Measurements from ENCODE around the gene SNTG2. TPM values are rescaled to one million over a fixed set of nuclear protein-coding genes. Genes with fewer than 3 reads are reported as not detected.

The SNTG2 gene
- total RNA-seq, 1 donor from 2014 or later, result 23.2 TPM

- no peak for TF ChIP-seq CTCF (IDR thresholded peaks at IDR 0.05; ENCODE audit: unreplicated experiment)
- Mint-ChIP-seq H3K27ac (ENCODE audit: unreplicated experiment) (no peak overlapping the region), H3K27me3 (ENCODE audit: unreplicated experiment) (no peaks in the 10 kb centered on the region), H3K4me3 (ENCODE audit: unreplicated experiment) (no peak overlapping the region), H3K36me3 (ENCODE audit: low read depth, unreplicated experiment) (no peaks in the 10 kb centered on the region), H3K9me3 (ENCODE audit: unreplicated experiment) (no peaks in the 10 kb centered on the region), H3K4me1 (ENCODE audit: unreplicated experiment) (peaks cover 3% of the 10 kb centered on the region)
- DNase-seq (ENCODE audit: low spot score), result no peak
Observed at GRCh38 chr2:1360144-1360543, 409.5 kb downstream of the SNTG2 start.

- no peak overlapping the region for H3K4me3 Mint-ChIP-seq (ENCODE audit: unreplicated experiment)
- H3K9me3 Mint-ChIP-seq (ENCODE audit: unreplicated experiment), result no peaks in the 10 kb centered on the region
- DNase-seq (ENCODE audit: low spot score), result no peak
- no peak for TF ChIP-seq CTCF (IDR thresholded peaks at IDR 0.05; ENCODE audit: unreplicated experiment)
- H3K27me3 Mint-ChIP-seq (ENCODE audit: unreplicated experiment), result no peaks in the 10 kb centered on the region
- peaks cover 3% of the 10 kb centered on the region for H3K4me1 Mint-ChIP-seq (ENCODE audit: unreplicated experiment)
- no peak overlapping the region for H3K27ac Mint-ChIP-seq (ENCODE audit: unreplicated experiment)
- no peaks in the 10 kb centered on the region for H3K36me3 Mint-ChIP-seq (ENCODE audit: low read depth, unreplicated experiment)
Observed at GRCh38 chr2:1360557-1361250, 410.1 kb downstream of the SNTG2 start.

- H3K9me3 Mint-ChIP-seq (ENCODE audit: unreplicated experiment), result no peaks in the 10 kb centered on the region
- H3K4me1 Mint-ChIP-seq (ENCODE audit: unreplicated experiment), result peaks cover 7% of the 10 kb centered on the region
- no peaks in the 10 kb centered on the region for H3K36me3 Mint-ChIP-seq (ENCODE audit: low read depth, unreplicated experiment)
- no peaks in the 10 kb centered on the region for H3K27me3 Mint-ChIP-seq (ENCODE audit: unreplicated experiment)
- no peak for TF ChIP-seq CTCF (IDR thresholded peaks at IDR 0.05; ENCODE audit: unreplicated experiment)
- peak overlapping the region; percentile 54 for H3K4me3 Mint-ChIP-seq (ENCODE audit: unreplicated experiment)
- H3K27ac Mint-ChIP-seq (ENCODE audit: unreplicated experiment), result no peak overlapping the region
- no peak for DNase-seq (ENCODE audit: low spot score)
Observed at GRCh38 chr2:1363367-1363766, 412.7 kb downstream of the SNTG2 start.

GRCh38 chr2:1366546-1367134 is 416.0 kb downstream of the SNTG2 start:
- Mint-ChIP-seq H3K27me3 (ENCODE audit: unreplicated experiment) (peaks cover 2% of the 10 kb centered on the region), H3K4me1 (ENCODE audit: unreplicated experiment) (peaks cover 21% of the 10 kb centered on the region), H3K27ac (ENCODE audit: unreplicated experiment) (no peak overlapping the region), H3K9me3 (ENCODE audit: unreplicated experiment) (no peaks in the 10 kb centered on the region), H3K4me3 (ENCODE audit: unreplicated experiment) (no peak overlapping the region), H3K36me3 (ENCODE audit: low read depth, unreplicated experiment) (no peaks in the 10 kb centered on the region)
- TF ChIP-seq CTCF (IDR thresholded peaks at IDR 0.05; ENCODE audit: unreplicated experiment), result no peak
- no peak for DNase-seq (ENCODE audit: low spot score)

- no peak for DNase-seq (ENCODE audit: low spot score)
- H3K36me3 Mint-ChIP-seq (ENCODE audit: low read depth, unreplicated experiment), result no peaks in the 10 kb centered on the region
- peaks cover 30% of the 10 kb centered on the region for H3K4me1 Mint-ChIP-seq (ENCODE audit: unreplicated experiment)
- no peak for TF ChIP-seq CTCF (IDR thresholded peaks at IDR 0.05; ENCODE audit: unreplicated experiment)
- no peaks in the 10 kb centered on the region for H3K9me3 Mint-ChIP-seq (ENCODE audit: unreplicated experiment)
- no peak overlapping the region for H3K4me3 Mint-ChIP-seq (ENCODE audit: unreplicated experiment)
- no peak overlapping the region for H3K27ac Mint-ChIP-seq (ENCODE audit: unreplicated experiment)
- H3K27me3 Mint-ChIP-seq (ENCODE audit: unreplicated experiment), result peaks cover 4% of the 10 kb centered on the region
Observed at GRCh38 chr2:1367601-1368000, 417.0 kb downstream of the SNTG2 start.

Data from endothelial cell (in vitro differentiated cells).